NCI-H2227 (cell line): Measurements from ENCODE around the gene CADM1.

ENCODE experiments used
- DNase-seq: peaks from one replicate; lab custom pipeline; 2025; ENCODE audit not compliant: unreplicated experiment; lab: John Stamatoyannopoulos, UW

The CADM1 gene

DNA sequence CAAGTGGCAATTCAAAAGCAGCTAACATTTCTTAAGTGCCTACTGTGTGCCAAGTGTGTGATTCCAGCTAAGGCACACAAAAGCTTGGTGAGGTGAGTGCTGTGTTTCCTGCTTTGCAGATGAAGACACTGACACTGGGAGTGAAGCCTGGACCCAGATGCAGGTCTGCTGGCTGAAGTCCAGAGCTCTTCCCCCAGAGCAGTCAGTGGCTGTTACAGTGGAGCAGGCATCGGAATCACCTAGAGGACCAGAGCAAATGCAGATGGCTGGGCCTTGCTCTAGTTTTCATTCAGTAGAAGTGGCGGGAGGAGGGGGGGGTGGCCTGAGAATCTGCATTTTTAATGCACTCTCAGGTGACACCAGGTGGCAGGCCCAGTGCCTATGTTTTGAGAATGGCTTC is 342.3 kb downstream of the CADM1 start:
- no peak for DNase-seq

DNA sequence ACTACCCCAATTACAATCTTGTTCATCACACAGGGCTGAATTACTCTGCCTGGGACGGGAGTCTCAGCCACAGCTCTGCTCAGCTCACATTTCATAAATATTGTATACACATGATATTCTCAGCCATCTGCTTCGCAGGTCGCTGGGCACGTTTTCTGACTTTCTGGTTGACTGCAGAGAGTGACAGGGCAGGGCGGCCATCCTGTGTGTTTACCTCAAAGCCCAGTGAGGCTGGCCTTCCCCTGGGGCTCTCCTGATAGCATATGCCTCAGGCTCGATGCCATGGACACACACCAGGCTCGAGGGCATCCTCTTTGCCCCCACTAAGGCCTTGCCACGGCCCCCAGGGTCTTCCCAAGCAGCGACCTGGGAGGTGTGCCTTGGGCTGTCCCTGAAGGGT is 345.0 kb downstream of the CADM1 start:
- no peak for DNase-seq

DNA sequence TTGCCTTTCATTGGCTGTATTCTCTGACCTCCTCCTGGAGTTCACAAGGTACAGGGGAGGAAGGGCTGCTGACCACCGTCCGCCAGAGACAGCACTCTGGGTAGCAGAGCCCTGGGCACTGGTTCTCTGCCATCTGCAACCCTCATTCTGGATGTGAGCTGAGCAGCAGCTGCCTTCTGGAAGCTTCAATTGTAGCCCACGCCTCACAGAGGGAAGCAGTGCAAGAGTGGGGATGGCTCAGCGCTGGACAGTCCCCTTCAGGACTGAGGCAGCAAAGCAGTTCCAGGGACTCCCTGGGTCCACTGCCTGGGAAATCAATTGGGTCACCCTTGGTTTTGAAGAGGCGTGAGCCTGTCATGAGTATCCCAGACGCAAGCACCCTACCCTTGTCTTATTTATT is 346.2 kb downstream of the CADM1 start:
- DNase-seq: no peak

DNA sequence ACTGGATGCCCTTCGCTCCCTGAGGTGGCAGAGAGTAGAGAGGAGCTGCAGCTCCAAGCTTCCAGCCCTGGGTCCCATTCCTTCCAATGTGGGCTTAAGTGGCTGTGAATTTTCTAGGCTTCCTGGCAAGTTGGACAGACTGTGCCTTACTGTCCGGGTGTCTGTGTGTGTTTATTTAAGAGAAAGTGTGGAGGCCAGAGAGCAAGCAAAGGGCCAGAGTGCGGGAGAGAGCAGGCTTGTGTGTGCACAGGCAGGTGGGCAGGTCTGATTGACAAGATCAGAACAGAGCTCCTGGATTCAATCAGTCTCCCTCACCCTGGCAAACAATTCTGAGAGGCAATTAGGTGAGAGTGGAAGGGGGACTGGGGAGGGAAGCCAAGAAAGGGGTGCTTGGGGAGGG is 347.0 kb downstream of the CADM1 start:
- DNase-seq: no peak

DNA sequence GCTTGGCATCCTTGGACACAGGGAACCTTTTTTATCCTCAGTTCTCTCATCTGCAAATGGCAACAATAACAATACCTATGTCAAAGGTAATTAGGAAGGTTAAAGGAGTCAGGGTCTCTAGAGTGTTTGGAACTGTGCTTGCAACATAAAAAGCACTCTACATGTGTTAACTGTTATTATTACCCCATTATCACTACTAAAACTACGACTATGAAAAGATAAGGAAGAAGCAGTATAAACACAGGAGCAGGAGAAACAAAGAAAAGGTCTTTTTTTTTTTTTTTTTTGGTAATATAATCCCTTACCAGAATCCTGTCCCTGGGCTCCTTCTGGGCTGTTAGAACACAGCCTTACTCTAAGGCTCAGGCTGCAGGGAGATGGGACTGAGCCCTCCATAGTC is 348.2 kb downstream of the CADM1 start:
- no peak for DNase-seq

DNA sequence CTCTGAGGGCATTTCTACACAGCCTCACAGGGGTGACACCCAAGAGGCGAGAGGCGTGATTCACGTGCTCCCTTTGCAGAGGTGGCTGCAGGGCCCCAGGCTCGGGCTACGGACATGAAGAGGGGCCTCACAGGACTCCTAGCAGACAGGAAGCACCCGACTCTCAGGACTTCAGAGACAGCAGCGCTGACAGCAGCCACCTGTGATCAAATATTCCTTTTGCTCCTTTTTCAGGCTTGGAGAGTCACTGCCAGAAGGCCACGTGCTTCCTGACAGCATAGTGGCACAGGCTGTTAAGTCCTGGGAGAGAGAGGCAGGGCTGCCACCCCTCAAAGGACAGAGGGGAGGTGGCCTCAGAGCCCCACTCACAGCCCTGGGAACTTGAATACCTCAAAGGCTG is 348.9 kb downstream of the CADM1 start:
- DNase-seq: no peak

DNA sequence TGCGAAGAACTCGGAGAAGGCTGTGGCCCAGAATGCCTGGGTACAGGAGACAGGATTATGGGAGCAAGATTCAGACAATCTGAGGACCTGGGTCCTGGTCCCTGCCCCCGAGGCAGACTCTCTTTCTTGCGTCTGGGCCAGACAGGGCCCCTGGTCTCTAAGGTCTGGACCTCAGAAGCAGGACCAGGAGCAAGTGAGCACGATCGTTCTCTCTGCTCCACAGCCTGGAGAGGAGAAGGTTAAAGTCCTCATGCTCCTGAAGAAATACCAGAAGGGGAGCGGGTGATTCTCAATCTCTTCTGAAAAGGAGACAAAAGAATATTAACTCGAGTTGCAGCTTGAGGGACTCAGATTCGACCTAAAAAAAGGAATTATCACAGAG is 349.9 kb downstream of the CADM1 start:
- no peak for DNase-seq

DNA sequence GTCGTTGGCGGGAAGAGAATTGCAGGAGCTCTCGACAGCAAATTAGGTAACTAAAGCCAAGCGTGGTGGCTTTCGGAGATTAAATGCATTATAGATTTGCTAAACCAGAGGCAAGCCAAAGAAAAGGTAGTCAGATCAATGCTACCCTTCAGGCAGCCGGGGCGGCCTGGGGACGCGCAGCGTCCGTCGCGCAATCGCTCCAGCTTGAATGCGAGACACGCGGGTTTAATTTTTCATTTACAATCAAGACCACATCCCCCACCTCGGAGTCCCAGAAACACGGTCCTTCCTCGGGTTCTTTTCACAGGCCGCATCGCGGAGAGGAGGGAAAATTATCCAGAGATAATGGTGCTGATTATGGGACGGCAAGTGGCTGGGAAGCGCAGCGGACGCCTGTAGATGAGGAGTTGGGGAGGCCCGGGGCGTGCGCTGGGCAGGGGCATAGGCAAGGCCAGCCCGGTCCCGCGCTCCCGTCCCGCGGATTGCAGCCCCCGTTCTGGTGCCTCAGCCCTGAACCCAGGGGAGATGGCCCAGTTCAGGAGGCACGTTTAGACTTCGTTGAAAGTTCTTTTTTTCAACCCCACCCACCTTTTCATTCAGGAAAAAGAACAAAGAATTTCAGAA is 350.4 kb downstream of the CADM1 start:
- DNase-seq: no peak

DNA sequence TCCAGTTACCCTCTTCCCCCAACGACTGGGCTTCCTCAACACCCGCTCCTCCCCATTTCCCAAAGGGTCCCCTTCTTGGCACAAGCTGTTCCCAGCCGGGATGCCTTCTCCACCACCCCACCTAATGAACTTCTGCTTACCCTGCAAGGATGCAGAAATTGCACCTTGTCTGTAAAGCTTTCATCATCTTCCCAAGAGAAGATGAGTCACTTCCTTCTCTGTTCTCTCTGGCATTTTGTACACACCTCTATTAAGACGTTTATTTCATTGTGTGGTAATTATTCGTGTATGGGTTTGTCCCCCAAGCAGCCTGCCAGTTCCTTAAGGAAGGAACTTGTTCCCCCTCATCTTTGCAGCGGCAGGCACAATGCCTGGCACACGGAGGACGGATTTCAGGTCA is 351.1 kb downstream of the CADM1 start:
- DNase-seq: no peak

DNA sequence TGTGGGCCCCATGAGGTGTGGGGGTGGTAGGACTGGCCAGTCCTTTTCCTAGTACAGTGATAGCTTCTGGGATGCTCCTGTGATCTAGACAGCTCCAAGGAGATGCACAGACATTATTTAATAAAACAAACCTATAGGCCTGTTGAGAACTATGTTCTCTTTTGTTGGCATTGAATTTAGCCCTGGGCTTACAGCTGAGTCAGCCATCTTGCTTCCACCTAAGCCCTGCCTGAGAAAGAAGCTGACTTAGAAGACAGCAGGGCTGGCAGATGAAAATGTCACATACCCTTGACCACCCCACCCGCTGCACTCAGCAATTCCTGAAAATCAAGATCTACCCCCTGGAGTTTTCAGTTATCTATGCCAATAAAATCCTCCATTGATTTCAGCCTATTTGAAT is 353.2 kb downstream of the CADM1 start:
- no peak for DNase-seq

DNA sequence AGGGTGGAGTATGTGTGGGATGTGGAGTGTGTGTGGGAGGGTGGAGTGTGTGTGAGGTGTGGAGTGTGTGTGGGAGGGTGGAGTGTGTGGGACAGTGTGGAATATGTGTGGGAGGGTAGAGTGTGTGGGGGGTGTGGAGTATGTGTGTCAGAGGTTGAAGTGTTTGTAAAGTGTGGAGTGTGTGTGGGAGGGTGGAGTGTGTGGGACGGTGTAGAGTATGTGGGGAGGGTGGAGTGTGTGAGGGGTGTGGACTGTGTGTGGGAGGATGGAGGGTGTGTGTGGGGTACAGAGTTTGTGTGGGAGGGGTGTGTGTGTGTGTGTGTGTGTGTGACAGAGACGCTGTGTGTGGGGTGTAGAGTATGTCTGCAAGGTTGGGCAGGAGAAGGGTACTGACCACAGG is 355.5 kb downstream of the CADM1 start:
- DNase-seq: no peak

DNA sequence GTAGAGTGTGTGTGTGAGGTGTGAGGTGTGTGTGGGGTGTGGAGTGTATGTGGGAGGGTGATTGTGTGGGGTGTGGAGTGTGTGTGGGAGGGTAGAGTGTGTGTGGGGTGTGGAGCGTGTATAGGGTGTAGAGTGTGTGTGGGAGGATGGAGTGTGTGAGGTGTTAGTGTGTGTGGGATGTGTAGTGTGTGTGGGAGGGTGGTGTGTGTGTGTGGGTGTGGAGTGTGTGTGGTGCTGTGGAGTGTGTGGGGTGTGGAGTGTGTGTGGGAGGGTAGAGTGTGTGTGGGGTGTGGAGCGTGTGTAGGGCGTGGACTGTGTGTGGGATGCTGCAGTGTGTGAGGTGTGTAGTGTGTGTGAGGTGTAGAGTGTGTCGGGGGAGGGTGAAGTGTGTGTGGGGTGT is 356.1 kb downstream of the CADM1 start:
- DNase-seq: no peak

DNA sequence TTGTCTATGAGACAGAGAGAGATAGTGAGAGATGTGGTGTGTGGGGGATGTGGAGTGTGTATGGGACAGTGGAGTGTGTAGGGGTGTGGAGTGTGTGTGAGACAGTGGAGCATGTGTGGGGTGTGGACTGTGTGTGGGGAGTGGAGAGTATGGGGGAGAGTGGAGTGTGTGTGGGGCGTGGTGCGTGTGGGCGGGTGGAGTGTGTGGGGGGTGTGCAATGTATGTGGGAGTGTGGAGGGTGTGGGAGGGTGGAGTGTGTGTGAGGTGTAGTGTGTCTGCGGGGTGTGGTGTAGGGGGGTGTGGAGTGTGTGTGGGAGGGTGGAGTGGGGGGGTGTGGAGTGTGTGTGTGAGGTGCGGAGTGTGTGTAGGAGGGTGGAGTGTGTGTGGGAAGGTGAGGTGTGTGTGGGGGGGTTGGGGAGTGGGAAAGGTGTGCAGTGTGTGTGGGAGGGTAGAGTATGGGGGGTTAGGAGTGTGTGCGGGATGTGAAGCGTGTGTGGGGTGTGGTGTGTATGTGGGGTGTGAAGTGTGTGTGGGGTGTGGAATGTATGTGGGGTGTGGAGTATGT is 356.9 kb downstream of the CADM1 start:
- no peak for DNase-seq

DNA sequence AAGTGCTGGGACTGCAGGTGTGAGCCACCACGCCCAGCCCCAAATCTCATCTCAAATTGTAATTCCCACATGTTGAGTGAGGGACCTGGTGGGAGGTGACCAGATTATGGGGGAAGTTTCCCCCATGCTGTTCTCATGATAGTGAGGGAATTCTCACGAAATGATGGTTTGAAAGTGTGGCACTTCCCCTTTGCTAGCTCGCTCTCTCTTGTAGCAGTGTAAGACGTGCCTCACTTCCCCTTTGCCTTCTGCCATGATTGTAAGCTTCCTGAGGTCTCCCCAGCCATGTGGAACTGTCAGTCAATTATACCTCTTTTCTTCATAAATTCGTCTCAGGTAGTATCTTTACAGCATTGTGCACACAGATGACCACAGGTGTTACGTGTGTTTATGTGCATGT is 357.8 kb downstream of the CADM1 start:
- DNase-seq: no peak

DNA sequence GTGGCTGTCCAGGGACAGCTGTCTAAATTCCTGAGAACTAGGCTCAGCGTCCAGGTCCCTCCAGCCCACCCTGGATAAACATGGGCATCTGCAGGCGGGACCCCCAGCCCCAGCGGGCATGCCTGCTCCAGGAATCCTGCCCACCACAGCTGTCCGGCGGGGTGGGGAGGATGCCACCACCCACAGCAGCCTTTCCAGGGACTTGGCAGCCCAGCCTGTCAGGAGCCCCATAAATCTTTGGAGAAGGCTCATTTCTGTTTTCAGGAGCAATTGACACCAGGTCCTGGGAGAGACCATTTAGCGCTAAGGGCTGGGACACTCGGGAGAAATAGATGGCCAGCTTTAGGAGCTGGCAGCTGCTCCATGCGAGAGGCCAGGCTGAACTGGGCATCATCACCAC is 358.9 kb downstream of the CADM1 start:
- DNase-seq: no peak

DNA sequence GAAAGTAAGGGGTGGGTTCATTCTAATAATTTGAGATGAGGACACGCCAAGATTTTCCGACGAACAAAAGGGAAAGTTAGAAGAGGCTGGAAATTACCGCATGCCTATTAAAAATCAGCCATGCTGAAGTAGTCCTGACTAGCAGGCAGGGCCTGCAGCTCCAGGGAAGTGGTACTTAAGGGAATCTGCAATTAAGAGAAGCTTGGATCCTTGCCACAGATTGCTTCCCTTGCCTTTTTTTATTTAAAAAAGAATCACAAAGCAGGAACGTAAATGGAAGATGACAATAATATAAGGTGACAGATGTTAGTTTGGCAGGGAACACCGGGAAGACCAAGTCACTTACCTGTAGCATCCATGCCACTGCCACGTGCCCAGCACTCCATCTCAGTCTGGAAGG is 359.3 kb downstream of the CADM1 start:
- peak; percentile 20 for DNase-seq

DNA sequence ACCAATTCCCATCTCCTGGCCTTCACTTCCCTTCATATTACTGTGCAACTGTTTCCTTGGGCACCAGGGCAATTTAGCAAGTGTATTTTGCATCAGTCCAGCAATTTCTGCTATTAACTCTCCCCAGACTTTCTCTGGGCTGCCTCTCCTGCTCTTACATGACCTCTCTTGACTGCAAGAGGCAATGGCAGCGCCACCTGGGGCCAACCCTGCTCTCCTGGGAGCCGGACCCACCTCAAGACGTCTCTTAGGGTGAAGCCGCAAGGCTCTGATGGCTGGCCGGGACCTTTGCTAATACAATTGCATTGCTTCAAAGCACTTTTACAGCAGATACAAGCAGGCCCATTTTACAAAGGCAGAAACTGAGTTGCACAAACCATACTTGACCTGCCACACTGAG is 360.2 kb downstream of the CADM1 start:
- DNase-seq: no peak

DNA sequence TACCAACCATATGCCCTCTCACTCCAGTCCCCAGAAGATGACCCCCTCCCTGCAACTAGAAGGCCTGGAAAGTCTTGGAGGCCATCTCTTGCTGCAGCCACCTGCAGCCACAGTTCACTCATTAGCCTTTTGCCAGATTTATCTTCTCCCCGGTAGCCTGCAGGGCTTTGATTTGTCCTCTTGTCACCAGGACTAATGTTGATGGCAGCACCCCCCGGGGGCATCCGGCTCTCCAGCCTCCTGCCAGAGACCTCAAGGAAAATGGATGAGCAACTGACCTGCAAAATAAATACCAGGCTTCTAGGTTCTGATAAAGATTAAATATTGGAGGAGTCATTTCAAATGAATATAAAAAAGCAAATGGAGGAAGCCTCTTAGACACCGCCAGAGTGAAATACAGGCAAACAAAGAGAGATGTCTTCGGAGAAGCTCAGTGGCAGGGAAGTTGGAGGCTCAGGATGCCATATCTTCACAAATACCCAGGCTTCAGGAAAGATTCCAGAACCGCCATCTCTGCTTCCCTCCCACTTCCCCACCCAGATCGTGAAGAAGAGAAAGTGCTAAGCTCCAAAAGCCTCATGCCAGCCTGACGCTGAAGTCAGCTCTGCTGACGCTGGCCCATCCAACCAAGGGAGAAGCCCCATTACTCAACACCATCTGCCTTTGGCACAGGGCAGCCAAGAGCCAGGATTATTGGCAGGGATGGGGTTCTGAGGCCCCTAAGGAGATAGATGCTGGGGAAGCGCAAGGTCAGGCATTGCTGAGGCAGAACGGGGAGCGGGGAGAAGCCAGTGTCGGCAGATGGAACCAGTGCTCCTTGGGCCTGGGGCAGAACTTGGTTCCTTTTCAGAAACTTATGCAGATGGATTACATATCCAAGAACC is 362.7 kb downstream of the CADM1 start:
- no peak for DNase-seq

DNA sequence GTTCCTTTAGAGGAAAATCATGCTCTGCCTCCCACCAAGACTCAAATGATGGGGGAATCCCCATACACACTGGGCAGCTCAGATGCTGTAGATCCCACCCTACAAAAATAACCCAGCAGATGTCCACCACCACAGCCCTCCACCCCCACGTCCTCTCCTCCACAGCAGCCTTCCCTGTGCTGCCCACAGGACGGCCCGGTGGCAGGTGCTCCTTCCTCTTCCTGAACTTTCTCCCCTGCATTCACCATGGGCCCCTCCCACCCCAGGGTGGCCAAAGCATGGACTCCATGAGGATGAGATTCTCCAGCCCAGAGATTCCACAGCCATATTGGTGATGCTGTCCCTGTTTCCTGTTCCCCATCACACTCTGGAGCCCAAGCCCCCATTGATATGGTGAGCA is 368.3 kb downstream of the CADM1 start:
- no peak for DNase-seq

DNA sequence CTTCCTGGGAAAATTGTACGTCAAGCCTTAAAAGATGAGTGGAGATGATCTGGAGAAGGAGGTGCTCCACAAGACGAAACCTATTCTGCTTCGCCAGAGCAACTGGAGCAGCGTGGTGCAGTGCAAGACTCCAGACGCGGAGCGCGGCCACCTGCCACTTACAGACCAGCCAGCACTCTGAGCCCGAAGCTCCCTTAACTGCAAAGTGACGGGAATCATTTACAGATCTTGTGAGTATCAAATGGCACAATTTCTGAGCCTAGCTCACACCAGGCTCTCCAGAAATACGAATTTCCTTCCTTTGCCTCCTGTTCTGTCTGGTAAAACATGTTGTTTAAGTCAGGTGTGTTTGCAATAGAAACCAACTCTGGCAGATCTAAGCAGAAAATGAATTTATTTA is 369.3 kb downstream of the CADM1 start:
- DNase-seq: no peak

DNA sequence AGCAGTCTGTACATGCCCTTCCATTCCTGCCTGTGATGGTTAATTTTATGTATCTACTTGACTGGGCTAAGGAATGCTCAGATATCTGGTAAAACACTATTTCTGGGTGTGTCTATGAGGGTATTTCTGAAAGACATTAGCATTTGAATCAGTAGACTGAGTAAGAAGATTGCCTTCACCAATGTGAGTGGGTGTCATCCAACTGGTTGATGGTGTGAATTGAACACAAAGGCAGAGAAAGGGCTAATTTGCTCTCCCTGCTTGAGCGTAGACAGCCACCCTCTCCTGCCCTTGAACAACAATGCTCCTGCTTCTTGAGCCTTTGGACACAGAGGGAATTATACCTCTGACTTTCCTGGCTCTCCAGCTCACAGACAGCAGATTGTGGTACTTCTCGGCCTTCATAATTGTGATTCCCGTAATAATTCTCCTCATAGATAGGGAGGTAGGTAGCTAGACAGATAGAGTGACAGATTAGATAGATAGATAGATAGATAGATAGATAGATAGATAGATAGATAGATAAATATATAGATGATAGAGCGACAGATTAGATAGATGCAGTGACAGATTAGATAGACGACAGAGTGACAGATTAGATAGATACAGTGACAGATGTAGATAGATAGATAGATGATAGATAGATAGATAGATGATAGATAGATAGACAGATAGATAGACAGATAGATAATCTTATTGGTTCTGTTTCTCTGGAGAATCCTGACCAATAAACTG is 370.6 kb downstream of the CADM1 start:
- no peak for DNase-seq
